HEK293 (cell line): ENCODE data around the gene CLCF1.
A peak's percentile ranks its signal among the peaks of the same experiment; 100 is the strongest.

ENCODE experiments used
- BCL11B ChIP-seq: fragments of 450-650 bp; formaldehyde crosslinking; IDR thresholded peaks from 2 replicates; pipeline ENCODE4 v1.5.1; 2016; ENCODE audit warnings: low read depth, missing biosample characterization, missing genetic modification characterization
- HOXA7 ChIP-seq: sonication (generic); formaldehyde crosslinking; IDR thresholded peaks from 2 replicates; pipeline ENCODE4 v1.8.1; 2022; ENCODE audit warnings: missing genetic modification reagents, borderline replicate concordance
- ZBTB7A ChIP-seq: fragments of 450-650 bp; formaldehyde crosslinking; IDR thresholded peaks from 2 replicates; pipeline ENCODE4 v1.5.1; 2016; ENCODE audit warnings: low read depth, missing biosample characterization, missing genetic modification characterization
- ZNF510 ChIP-seq: fragments of 450-650 bp; formaldehyde crosslinking; IDR thresholded peaks from 2 replicates; pipeline ENCODE4 v1.5.1; 2018; ENCODE audit warnings: mild to moderate bottlenecking, missing genetic modification characterization, missing biosample characterization; ENCODE audit not compliant: insufficient replicate concordance
- TF ChIP-seq, protein P1 (sequence below): fragments of 450-650 bp; formaldehyde crosslinking; IDR thresholded peaks from 2 replicates; pipeline ENCODE4 v1.5.1; 2016; ENCODE audit warnings: missing biosample characterization, missing genetic modification characterization

DNA sequence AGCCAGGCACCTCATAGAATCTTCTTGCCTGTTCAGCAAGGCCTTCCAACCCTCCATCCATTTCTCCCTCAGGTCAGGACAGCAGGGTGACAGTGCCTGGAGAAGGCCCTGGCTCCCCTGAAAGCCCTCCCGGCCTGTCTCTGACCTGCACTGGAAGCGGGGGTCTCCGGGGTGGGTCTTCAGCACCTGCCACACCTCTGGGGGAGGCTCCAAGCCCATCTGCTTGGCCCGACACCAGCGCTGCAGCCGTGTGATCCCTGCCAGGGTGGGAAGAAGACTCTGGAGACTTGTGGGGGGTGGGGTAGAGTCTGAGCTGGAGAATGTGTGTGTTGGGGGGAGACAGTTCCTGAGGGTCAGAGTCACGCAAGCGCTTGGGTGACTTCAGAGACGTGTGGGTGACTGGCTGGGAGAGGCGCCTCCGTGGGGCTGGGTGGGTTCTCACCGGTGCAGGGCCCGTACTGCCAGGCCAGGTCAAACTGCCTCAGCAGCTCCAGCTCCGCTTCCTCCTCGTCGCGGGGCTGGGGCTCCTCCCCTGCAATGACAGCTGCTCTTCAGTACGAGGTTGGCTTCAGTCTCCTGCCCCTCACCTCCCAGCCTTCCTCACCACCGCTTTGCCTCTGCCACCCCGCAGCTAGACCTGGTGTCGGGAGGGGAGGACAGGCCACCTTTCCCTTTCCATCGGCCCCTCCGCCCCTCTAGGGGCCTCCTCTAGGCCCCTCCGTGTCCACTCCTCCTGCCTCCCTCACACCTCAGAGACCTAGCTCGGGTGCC lies 20.7 kb downstream of the CLCF1 start:
- TF ChIP-seq BCL11B (tag by site-specific recombination), result no peak
- TF ChIP-seq HOXA7 (CRISPR knock-in tag), result no peak
- TF ChIP-seq, protein P1, sequence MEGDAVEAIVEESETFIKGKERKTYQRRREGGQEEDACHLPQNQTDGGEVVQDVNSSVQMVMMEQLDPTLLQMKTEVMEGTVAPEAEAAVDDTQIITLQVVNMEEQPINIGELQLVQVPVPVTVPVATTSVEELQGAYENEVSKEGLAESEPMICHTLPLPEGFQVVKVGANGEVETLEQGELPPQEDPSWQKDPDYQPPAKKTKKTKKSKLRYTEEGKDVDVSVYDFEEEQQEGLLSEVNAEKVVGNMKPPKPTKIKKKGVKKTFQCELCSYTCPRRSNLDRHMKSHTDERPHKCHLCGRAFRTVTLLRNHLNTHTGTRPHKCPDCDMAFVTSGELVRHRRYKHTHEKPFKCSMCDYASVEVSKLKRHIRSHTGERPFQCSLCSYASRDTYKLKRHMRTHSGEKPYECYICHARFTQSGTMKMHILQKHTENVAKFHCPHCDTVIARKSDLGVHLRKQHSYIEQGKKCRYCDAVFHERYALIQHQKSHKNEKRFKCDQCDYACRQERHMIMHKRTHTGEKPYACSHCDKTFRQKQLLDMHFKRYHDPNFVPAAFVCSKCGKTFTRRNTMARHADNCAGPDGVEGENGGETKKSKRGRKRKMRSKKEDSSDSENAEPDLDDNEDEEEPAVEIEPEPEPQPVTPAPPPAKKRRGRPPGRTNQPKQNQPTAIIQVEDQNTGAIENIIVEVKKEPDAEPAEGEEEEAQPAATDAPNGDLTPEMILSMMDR (tag by site-specific recombination), result 0 out of 2 replicates have a peak, but pooled peaks have one; percentile 6
- no peak for TF ChIP-seq ZNF510 (tag by site-specific recombination)
- TF ChIP-seq ZBTB7A (tag by site-specific recombination), result no peak
